NCI-H226 (cell line): Measurements from ENCODE around the gene ECT2.
"Not testable (repeated sequence)": the region's sequence is repeated elsewhere in the genome, so short reads cannot be mapped to it uniquely, and the experiment has no call there.

ENCODE experiments used
- DNase-seq: peaks from one replicate; pipeline ENCODE4 v3.0.0-alpha.2; 2015

ECT2 gene, protein sequence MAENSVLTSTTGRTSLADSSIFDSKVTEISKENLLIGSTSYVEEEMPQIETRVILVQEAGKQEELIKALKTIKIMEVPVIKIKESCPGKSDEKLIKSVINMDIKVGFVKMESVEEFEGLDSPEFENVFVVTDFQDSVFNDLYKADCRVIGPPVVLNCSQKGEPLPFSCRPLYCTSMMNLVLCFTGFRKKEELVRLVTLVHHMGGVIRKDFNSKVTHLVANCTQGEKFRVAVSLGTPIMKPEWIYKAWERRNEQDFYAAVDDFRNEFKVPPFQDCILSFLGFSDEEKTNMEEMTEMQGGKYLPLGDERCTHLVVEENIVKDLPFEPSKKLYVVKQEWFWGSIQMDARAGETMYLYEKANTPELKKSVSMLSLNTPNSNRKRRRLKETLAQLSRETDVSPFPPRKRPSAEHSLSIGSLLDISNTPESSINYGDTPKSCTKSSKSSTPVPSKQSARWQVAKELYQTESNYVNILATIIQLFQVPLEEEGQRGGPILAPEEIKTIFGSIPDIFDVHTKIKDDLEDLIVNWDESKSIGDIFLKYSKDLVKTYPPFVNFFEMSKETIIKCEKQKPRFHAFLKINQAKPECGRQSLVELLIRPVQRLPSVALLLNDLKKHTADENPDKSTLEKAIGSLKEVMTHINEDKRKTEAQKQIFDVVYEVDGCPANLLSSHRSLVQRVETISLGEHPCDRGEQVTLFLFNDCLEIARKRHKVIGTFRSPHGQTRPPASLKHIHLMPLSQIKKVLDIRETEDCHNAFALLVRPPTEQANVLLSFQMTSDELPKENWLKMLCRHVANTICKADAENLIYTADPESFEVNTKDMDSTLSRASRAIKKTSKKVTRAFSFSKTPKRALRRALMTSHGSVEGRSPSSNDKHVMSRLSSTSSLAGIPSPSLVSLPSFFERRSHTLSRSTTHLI

DNA sequence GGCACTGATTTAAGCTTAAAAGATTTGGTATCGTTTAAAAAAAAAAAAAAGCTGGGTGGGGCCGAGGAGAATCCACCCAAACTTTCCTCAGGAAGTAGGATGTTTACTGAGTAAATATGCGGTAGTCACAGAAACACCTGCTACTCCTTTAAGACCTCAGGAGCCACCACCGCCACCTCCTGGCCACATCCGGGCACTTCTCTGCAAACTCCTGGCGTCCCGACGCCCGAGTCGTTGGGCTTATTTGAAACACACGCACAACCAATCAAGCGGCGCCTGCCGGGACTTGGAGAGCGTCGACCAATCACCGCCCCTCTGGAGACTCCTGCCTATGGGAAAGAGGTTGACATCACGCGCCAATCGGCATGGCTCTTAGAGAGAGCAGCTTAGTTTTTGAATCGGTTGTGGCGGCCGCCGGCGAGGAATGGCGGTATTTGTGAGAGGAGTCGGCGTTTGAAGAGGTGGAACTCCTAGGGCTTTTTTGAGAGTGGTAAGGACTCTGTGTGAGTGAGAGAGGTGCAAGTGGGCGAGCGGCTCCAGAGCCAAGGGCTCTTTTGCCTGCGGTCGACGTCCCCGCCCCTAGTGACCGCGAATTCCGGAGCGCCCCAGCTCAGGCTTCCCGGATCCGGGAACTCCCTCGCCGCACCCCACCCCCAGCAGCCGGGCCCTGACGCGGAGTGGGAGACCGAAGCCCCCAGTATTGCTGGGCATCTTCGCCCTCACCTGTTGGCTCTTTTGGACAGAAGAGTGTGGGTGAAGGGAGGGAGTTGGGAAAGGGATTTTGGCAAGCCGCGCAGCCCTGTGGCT lies at the start of gene ECT2:
Gene ECT2 (plus strand): TSS at position 359 of the 807 bp plus-strand sequence. CDS start 3,805 bp downstream, outside the sequence.
- peak; percentile 99 for DNase-seq

- DNase-seq, result no peak
These were observed 49.5 kb upstream of the ECT2 start for GRCh38 chr3:172700936-172701455.

- DNase-seq, result no peak
These were observed 48.8 kb upstream of the ECT2 start for GRCh38 chr3:172701751-172702150.

GRCh38 chr3:172702256-172702655 lies 48.3 kb upstream of the ECT2 start:
- no peak for DNase-seq

GRCh38 chr3:172702731-172703130 lies 47.8 kb upstream of the ECT2 start:
- DNase-seq, result not testable (repeated sequence)

- no peak for DNase-seq
These were observed 46.5 kb upstream of the ECT2 start for GRCh38 chr3:172704001-172704400.

- no peak for DNase-seq
These were observed 45.4 kb upstream of the ECT2 start for GRCh38 chr3:172705170-172705569.

GRCh38 chr3:172707030-172707429 lies 43.5 kb upstream of the ECT2 start:
- no peak for DNase-seq

GRCh38 chr3:172707967-172708366 lies 42.6 kb upstream of the ECT2 start:
- DNase-seq, result peak; percentile 41

- DNase-seq, result no peak
These were observed 41.4 kb upstream of the ECT2 start for GRCh38 chr3:172708921-172709773.

DNA sequence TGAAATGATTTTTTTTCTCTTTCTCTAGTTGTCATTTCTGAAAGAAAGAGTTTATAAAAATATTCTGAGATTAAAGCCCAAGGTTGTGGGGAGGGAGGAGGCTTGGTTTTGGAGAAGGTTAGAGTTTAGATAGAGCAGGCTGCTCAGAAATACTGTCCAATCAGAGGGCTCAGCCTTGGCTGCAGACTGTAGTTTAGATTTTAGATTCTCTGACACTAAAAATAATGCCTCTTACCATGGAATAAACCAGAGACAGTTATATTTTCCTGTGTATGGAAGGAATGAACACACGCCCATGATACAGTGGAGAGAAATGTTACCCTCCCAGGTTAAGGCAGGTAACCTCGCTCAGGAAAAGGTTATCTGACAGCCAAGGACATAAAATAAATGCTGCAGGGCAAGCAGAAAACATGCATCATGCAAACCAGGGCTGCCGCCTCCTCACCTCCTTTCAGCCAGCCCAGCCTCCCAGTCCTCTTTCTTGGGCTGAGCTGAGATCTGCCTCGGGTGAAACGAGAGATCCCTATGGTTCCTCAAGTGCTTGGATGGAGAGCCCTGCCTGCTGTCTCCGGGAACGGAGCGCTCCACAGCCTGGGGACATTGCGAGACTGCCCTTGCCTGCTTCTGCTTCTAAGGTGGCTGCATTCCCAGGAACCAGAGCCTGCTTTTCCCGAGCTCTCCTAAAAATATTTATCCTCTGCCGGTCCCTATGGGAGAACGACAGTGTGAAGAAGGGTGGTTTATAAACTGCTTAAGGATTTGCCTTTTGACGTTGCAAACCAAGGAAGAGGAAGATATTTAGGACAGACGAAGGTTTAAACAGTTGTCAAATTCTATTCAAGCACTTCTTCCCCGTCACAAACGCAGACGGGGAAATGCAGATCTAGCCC lies 40.5 kb upstream of the ECT2 start:
- no peak for DNase-seq

DNA sequence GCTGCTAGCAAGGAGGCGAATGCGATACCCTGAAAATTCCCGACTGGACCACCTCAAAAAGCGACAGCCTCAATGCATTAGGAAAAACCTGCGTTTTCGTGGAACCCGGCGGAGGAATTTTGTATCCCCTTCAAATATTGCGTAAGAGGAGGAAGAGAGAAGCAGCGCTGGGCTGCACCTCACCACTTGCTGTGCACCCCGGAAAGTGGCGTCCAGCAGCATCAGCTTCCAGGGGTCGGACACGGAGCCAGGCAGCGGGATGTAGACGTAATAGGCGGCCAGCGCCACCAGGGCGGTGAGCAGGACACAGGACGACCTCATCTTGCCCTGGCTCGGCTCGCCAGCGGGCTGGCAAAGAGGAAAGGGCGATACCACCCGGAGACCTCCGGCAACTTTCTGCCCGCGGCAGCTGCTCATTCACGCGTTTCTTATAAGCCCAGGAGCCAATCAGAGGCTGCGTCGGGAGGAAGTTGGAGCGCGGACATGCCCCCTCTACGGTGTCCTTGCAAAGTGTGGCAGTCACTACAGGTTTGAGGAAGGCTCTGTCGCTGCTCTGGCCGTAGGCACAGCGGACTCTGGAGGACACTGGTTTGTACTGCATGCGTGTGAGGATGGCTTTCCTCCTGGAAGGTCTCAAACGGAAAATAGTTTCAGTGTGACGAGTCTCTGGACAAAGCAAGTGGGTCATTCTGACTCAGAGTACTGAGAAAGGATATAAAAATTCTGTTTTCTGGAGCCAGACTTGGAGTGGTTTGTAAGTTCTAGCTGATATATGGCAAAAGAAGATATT lies 39.7 kb upstream of the ECT2 start, which contains the start of gene NCEH1:
Gene NCEH1 (minus strand): TSS at position 404 of the 790 bp plus-strand sequence. CDS start 83 bp downstream, at position 321.
- peak; percentile 96 for DNase-seq

- no peak for DNase-seq
These were observed 39.1 kb upstream of the ECT2 start for GRCh38 chr3:172711454-172711795.

DNA sequence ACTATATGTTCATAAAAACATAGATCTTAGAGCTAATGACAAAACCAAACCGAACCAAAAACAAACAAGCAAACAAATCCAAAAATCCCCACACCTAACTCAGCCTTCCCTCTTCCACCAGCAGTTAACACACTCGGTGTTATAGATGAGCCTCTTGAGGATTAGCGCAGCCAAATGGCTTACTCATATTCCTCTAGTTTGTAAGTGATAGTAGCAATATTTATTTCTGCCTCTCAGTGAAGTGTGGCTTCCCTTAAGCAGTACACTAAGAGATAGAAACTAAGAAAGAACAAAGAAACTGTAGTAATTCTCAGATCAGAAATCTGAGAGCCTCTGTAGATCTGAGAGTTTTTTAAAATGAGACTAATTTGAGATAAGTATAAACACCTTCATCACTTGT lies 37.2 kb upstream of the ECT2 start:
- DNase-seq, result no peak

GRCh38 chr3:172716476-172716875 lies 34.0 kb upstream of the ECT2 start:
- no peak for DNase-seq

GRCh38 chr3:172717493-172718088 lies 32.9 kb upstream of the ECT2 start:
- DNase-seq, result peak; percentile 16

GRCh38 chr3:172722536-172723040 lies 27.9 kb upstream of the ECT2 start:
- DNase-seq, result not testable (repeated sequence)

- no peak for DNase-seq
These were observed 24.1 kb upstream of the ECT2 start for GRCh38 chr3:172726380-172726779.

DNA sequence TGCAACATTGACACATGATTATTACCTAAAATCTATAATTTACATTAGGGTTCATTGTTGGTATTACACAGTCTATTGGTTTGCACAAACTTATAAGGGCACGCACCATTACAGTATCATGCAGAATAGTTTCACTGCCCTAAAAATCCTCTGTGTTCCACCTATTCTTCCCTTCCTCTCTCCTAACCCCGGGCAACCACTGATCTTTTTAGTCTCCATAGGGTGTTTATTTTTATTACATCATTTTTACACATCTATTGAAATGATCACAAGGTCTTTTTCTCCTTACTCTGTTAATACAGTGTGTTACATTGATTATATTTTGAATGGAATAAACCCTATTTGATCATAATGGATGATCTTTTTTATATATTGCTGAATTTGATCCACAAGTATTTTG lies 15.5 kb upstream of the ECT2 start:
- no peak for DNase-seq
